IPS-11a (cell line): ENCODE results near the gene ZNF581.

ENCODE experiments used
- H3K4me3 ChIP-seq: one replicate; pipeline ENCODE4 v1.5.1; 2013; ENCODE audit warnings: low read depth, low read length, control low read depth

The ZNF581 gene

GRCh38 chr19:55661826-55662225, 18.4 kb downstream of the ZNF581 start:
- no peak overlapping the region for H3K4me3 ChIP-seq

- no peak overlapping the region for H3K4me3 ChIP-seq
Observed at GRCh38 chr19:55663846-55664536, 20.5 kb downstream of the ZNF581 start.

GRCh38 chr19:55666343-55667005, 23.0 kb downstream of the ZNF581 start:
- H3K4me3 ChIP-seq, result no peak overlapping the region

- no peak overlapping the region for H3K4me3 ChIP-seq
Observed at GRCh38 chr19:55667006-55667381, 23.5 kb downstream of the ZNF581 start.

- no peak overlapping the region for H3K4me3 ChIP-seq
Observed at GRCh38 chr19:55667511-55667910, 24.1 kb downstream of the ZNF581 start.

- H3K4me3 ChIP-seq, result no peak overlapping the region
Observed at GRCh38 chr19:55667958-55668357, 24.5 kb downstream of the ZNF581 start.

GRCh38 chr19:55668603-55669348, 25.3 kb downstream of the ZNF581 start:
- no peak overlapping the region for H3K4me3 ChIP-seq

- no peak overlapping the region for H3K4me3 ChIP-seq
Observed at GRCh38 chr19:55669418-55670279, 26.2 kb downstream of the ZNF581 start.

GRCh38 chr19:55670280-55671053, 27.0 kb downstream of the ZNF581 start:
- H3K4me3 ChIP-seq, result no peak overlapping the region

GRCh38 chr19:55671054-55671378, 27.6 kb downstream of the ZNF581 start:
- no peak overlapping the region for H3K4me3 ChIP-seq

GRCh38 chr19:55672418-55672817, 29.0 kb downstream of the ZNF581 start:
- no peak overlapping the region for H3K4me3 ChIP-seq

GRCh38 chr19:55673465-55673864, 30.0 kb downstream of the ZNF581 start:
- no peak overlapping the region for H3K4me3 ChIP-seq

GRCh38 chr19:55673889-55674288, 30.4 kb downstream of the ZNF581 start:
- H3K4me3 ChIP-seq, result no peak overlapping the region

GRCh38 chr19:55674459-55674840, 31.0 kb downstream of the ZNF581 start:
- H3K4me3 ChIP-seq, result peak overlapping the region; percentile 94

GRCh38 chr19:55674841-55675660, 31.6 kb downstream of the ZNF581 start, which contains the start of gene EPN1:
Gene EPN1 (plus strand): TSS chr19:55675226. CDS start chr19:55678628, 3,402 bp downstream.
- H3K4me3 ChIP-seq, result peak within 1 kb of the TSS; percentile 94

- peak overlapping the region; percentile 94 for H3K4me3 ChIP-seq
Observed at GRCh38 chr19:55675661-55676354, 32.4 kb downstream of the ZNF581 start.

- no peak overlapping the region for H3K4me3 ChIP-seq
Observed at GRCh38 chr19:55676383-55676782, 32.9 kb downstream of the ZNF581 start.

GRCh38 chr19:55676889-55677505, 33.5 kb downstream of the ZNF581 start:
- no peak overlapping the region for H3K4me3 ChIP-seq
